ENCODE results near the gene KRT7.
"Not testable (repeated sequence)": the region's sequence is repeated elsewhere in the genome, so short reads cannot be mapped to it uniquely, and the experiment has no call there.

KRT7 gene

GRCh38 chr12:52236386-52237050 lies 3.5 kb downstream of the KRT7 start:
- H3K27ac ChIP-seq (ENCODE audit: low read length): no peak overlapping the region
- H3K36me3 ChIP-seq (ENCODE audit: insufficient read depth, low read depth, low read length): no peaks in the 10 kb centered on the region
- H3K4me3 ChIP-seq (ENCODE audit: low read length): no peak overlapping the region
- no peak overlapping the region for H3K9ac ChIP-seq (ENCODE audit: low read depth, low read length)
- peaks cover 16% of the 10 kb centered on the region; the same call in 1 of the 2 replicates for H3K4me1 ChIP-seq (ENCODE audit: insufficient read depth, low read length)
- H3K9me3 ChIP-seq (ENCODE audit: insufficient read depth, low read depth, low read length): no peaks in the 10 kb centered on the region
- peaks cover 49% of the 10 kb centered on the region for H3K27me3 ChIP-seq (ENCODE audit: insufficient read depth, low read length)

DNA sequence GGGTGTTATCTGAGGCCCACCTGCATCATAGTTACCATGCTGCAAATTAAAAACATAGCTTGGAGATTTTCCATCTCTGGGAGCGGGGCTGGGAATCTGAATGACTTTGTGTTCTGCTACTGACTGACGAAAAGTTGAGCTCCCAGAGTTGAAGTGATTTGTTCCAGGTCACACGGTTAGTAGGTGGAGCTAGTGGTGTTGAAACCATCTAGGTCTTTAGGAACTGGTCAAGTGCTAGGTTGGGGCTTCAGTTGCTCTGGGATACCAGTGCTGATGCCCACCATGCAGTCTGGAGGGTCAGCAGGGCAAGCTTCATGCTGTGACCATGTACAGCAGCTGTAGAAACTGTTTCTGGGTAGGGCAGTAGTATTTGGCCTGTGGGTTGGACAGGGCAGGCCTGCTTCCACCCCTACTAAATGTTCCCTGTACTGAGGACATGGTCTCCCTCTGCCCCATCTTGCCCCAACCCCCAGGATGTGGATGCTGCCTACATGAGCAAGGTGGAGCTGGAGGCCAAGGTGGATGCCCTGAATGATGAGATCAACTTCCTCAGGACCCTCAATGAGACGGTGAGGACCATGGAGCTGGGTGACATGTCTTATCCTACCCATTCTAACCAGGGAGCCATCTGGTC lies 5.3 kb downstream of the KRT7 start:
- no peak overlapping the region for H3K27ac ChIP-seq (ENCODE audit: low read length)
- no peaks in the 10 kb centered on the region for H3K36me3 ChIP-seq (ENCODE audit: insufficient read depth, low read depth, low read length)
- peaks cover 14% of the 10 kb centered on the region; the same call in 1 of the 2 replicates for H3K4me1 ChIP-seq (ENCODE audit: insufficient read depth, low read length)
- H3K9me3 ChIP-seq (ENCODE audit: insufficient read depth, low read depth, low read length): no peaks in the 10 kb centered on the region
- H3K9ac ChIP-seq (ENCODE audit: low read depth, low read length): no peak overlapping the region
- peaks cover 31% of the 10 kb centered on the region for H3K27me3 ChIP-seq (ENCODE audit: insufficient read depth, low read length)
- no peak overlapping the region for H3K4me3 ChIP-seq (ENCODE audit: low read length)

- H3K36me3 ChIP-seq (ENCODE audit: insufficient read depth, low read depth, low read length): no peaks in the 10 kb centered on the region
- peaks cover 13% of the 10 kb centered on the region; the same call in 1 of the 2 replicates for H3K4me1 ChIP-seq (ENCODE audit: insufficient read depth, low read length)
- H3K27ac ChIP-seq (ENCODE audit: low read length): no peak overlapping the region
- no peak overlapping the region for H3K9ac ChIP-seq (ENCODE audit: low read depth, low read length)
- no peak overlapping the region for H3K4me3 ChIP-seq (ENCODE audit: low read length)
- H3K9me3 ChIP-seq (ENCODE audit: insufficient read depth, low read depth, low read length): no peaks in the 10 kb centered on the region
- peaks cover 24% of the 10 kb centered on the region for H3K27me3 ChIP-seq (ENCODE audit: insufficient read depth, low read length)
Measured at GRCh38 chr12:52238916-52239646, 6.0 kb downstream of the KRT7 start.

GRCh38 chr12:52239767-52240166 lies 6.7 kb downstream of the KRT7 start:
- Histone ChIP-seq H3K4me1 (ENCODE audit: insufficient read depth, low read length) (peaks cover 11% of the 10 kb centered on the region; the same call in 1 of the 2 replicates), H3K36me3 (ENCODE audit: insufficient read depth, low read depth, low read length) (no peaks in the 10 kb centered on the region), H3K4me3 (ENCODE audit: low read length) (no peak overlapping the region), H3K27ac (ENCODE audit: low read length) (no peak overlapping the region), H3K9ac (ENCODE audit: low read depth, low read length) (no peak overlapping the region), H3K9me3 (ENCODE audit: insufficient read depth, low read depth, low read length) (no peaks in the 10 kb centered on the region), H3K27me3 (ENCODE audit: insufficient read depth, low read length) (peaks cover 17% of the 10 kb centered on the region)

GRCh38 chr12:52240247-52240646 lies 7.2 kb downstream of the KRT7 start:
- not testable (repeated sequence) for H3K9ac ChIP-seq (ENCODE audit: low read depth, low read length); H3K36me3 ChIP-seq (ENCODE audit: insufficient read depth, low read depth, low read length); H3K9me3 ChIP-seq (ENCODE audit: insufficient read depth, low read depth, low read length); H3K4me3 ChIP-seq (ENCODE audit: low read length); H3K27ac ChIP-seq (ENCODE audit: low read length)
- H3K27me3 ChIP-seq (ENCODE audit: insufficient read depth, low read length): peaks cover 12% of the 10 kb centered on the region
- peaks cover 11% of the 10 kb centered on the region; the same call in 1 of the 2 replicates for H3K4me1 ChIP-seq (ENCODE audit: insufficient read depth, low read length)

DNA sequence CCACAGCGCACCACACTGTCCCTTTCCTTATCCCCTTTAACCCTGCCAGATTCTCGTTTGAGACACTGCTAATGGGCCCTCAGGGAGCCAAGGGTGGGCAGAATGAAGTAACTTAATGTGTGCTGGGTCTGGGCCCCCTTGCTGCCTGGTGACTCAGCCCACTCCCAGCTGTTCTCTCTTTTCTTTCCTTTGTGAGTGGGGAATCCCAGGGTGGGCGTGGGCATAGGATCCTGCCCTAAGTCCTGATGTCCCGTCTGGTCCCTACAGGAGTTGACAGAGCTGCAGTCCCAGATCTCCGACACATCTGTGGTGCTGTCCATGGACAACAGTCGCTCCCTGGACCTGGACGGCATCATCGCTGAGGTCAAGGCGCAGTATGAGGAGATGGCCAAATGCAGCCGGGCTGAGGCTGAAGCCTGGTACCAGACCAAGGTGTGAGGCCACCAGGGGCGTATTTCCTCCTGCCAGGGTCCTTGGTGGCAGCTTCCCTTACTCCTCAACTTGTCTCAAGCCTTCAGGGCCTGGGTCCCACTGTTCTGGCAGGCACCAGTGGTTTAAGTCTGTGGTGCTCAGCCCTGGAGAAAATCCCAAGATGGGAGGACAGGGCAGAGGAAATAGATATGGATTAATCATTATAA lies 8.3 kb downstream of the KRT7 start:
- H3K27ac ChIP-seq (ENCODE audit: low read length): no peak overlapping the region
- no peaks in the 10 kb centered on the region for H3K9me3 ChIP-seq (ENCODE audit: insufficient read depth, low read depth, low read length)
- no peaks in the 10 kb centered on the region for H3K36me3 ChIP-seq (ENCODE audit: insufficient read depth, low read depth, low read length)
- peaks cover 4% of the 10 kb centered on the region; the same call in 1 of the 2 replicates for H3K27me3 ChIP-seq (ENCODE audit: insufficient read depth, low read length)
- no peak overlapping the region for H3K9ac ChIP-seq (ENCODE audit: low read depth, low read length)
- no peak overlapping the region for H3K4me3 ChIP-seq (ENCODE audit: low read length)
- peaks cover 16% of the 10 kb centered on the region; the same call in 1 of the 2 replicates for H3K4me1 ChIP-seq (ENCODE audit: insufficient read depth, low read length)

DNA sequence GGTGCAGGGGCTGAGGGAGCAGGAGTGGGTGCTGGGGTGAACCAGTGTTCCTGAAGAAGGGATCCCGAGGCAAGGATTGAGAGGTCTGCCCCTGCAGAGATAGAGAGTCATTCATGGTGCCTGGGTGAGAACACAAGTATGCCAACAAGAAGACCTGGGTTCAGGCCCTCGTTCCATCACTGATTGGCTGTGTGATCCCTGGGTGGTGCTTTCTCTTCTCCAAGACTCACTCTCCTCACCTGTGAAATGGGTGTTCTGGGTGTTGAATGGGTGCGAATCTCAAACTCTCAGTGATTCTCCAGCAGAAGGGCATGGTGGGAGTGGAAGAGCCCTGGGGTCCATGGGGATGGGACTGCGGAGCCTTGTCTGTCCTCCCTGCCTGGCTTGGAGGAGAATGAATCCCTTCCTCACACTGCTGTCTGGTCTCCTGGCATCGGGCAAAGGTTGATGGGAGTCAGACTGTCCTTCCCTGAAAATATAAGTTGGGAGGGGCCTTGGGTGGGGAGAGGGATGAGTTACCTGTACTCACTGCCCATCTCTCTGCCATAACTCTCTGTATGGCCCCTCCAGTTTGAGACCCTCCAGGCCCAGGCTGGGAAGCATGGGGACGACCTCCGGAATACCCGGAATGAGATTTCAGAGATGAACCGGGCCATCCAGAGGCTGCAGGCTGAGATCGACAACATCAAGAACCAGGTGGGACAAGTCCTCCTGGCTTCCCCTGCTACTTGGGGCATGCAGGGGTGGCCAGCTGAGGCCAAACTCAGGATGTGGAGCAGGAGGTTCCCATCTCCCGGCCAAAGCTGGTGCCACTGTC lies 9.6 kb downstream of the KRT7 start:
- Histone ChIP-seq H3K27ac (ENCODE audit: low read length) (no peak overlapping the region), H3K36me3 (ENCODE audit: insufficient read depth, low read depth, low read length) (no peaks in the 10 kb centered on the region), H3K9ac (ENCODE audit: low read depth, low read length) (no peak overlapping the region), H3K4me1 (ENCODE audit: insufficient read depth, low read length) (peaks cover 19% of the 10 kb centered on the region; the same call in 1 of the 2 replicates), H3K9me3 (ENCODE audit: insufficient read depth, low read depth, low read length) (no peaks in the 10 kb centered on the region), H3K4me3 (ENCODE audit: low read length) (no peak overlapping the region), H3K27me3 (ENCODE audit: insufficient read depth, low read length) (peaks cover 5% of the 10 kb centered on the region; the same call in 1 of the 2 replicates)

- Histone ChIP-seq H3K27me3 (ENCODE audit: insufficient read depth, low read length) (peaks cover 12% of the 10 kb centered on the region; the same call in 1 of the 2 replicates), H3K4me3 (ENCODE audit: low read length) (no peak overlapping the region), H3K4me1 (ENCODE audit: insufficient read depth, low read length) (peaks cover 20% of the 10 kb centered on the region), H3K27ac (ENCODE audit: low read length) (no peak overlapping the region), H3K36me3 (ENCODE audit: insufficient read depth, low read depth, low read length) (no peaks in the 10 kb centered on the region), H3K9me3 (ENCODE audit: insufficient read depth, low read depth, low read length) (no peaks in the 10 kb centered on the region), H3K9ac (ENCODE audit: low read depth, low read length) (no peak overlapping the region)
Measured at GRCh38 chr12:52243259-52243855, 10.3 kb downstream of the KRT7 start.

- Histone ChIP-seq H3K27ac (ENCODE audit: low read length) (no peak overlapping the region), H3K36me3 (ENCODE audit: insufficient read depth, low read depth, low read length) (no peaks in the 10 kb centered on the region), H3K4me3 (ENCODE audit: low read length) (no peak overlapping the region), H3K9me3 (ENCODE audit: insufficient read depth, low read depth, low read length) (no peaks in the 10 kb centered on the region), H3K27me3 (ENCODE audit: insufficient read depth, low read length) (peaks cover 18% of the 10 kb centered on the region), H3K9ac (ENCODE audit: low read depth, low read length) (no peak overlapping the region), H3K4me1 (ENCODE audit: insufficient read depth, low read length) (peaks cover 20% of the 10 kb centered on the region)
Measured at GRCh38 chr12:52243856-52244614, 11.0 kb downstream of the KRT7 start.

- Histone ChIP-seq H3K4me3 (ENCODE audit: low read length) (no peak overlapping the region), H3K9me3 (ENCODE audit: insufficient read depth, low read depth, low read length) (no peaks in the 10 kb centered on the region), H3K27ac (ENCODE audit: low read length) (no peak overlapping the region), H3K36me3 (ENCODE audit: insufficient read depth, low read depth, low read length) (no peaks in the 10 kb centered on the region), H3K9ac (ENCODE audit: low read depth, low read length) (no peak overlapping the region), H3K27me3 (ENCODE audit: insufficient read depth, low read length) (peaks cover 24% of the 10 kb centered on the region), H3K4me1 (ENCODE audit: insufficient read depth, low read length) (peaks cover 20% of the 10 kb centered on the region)
Measured at GRCh38 chr12:52244615-52244994, 11.6 kb downstream of the KRT7 start.
